T-cell (primary cell): Measurements from ENCODE around the gene BRI3BP. TPM values are rescaled to one million over a fixed set of nuclear protein-coding genes. Genes with fewer than 3 reads are reported as not detected.

Source experiments
- ATAC-seq, 4 experiments: fragments of 200-7000 bp in 3 of 4; fragments of 150-1000 bp in 1 of 4; cut with Tn5 transposase; replicated peaks in 1 of 4; 1 replicate in 3 of 4; 2 replicates in 1 of 4; pipeline ENCODE4 v1.10.0; 2021; ENCODE audit warnings: moderate library complexity in 3 of 4, mild to moderate bottlenecking in 2 of 4, moderate number of reproducible peaks in 1 of 4
- CTCF ChIA-PET, 2 donors: fragments of 300-600 bp; sonication (Branson Sonifier 250); formaldehyde crosslinking; loops; one replicate each; lab custom pipeline; 2022; ENCODE audit warnings: antibody characterized with exemption in 2 of 2; lab: Charles Lee
- POLR2A ChIA-PET, 2 donors: fragments of 300-600 bp; sonication (Branson Sonifier 250); formaldehyde crosslinking; loops; one replicate each; lab custom pipeline; 2022; ENCODE audit warnings: antibody characterized with exemption in 2 of 2; lab: Charles Lee
- DNase-seq, 35 experiments: peaks; one replicate each; pipeline versions ENCODE4 v3.0.0 to v3.0.0-alpha.2; 2013 to 2023
- H3K27ac ChIP-seq: one replicate; pipeline ENCODE4 v1.5.1; 2013; ENCODE audit warnings: low read length
- H3K27me3 ChIP-seq, 2 experiments: replicated peaks in 1 of 2; 1 replicate in 1 of 2; 2 replicates in 1 of 2; pipeline versions ENCODE4 v1.6.1 to v1.7.0; 2013; ENCODE audit warnings: low read length in 1 of 2, mixed read lengths in 1 of 2; ENCODE audit not compliant: control insufficient read depth in 2 of 2, insufficient read depth in 2 of 2; ENCODE audit errors: extremely low read depth in 1 of 2
- H3K36me3 ChIP-seq, 2 donors: 1 replicate in 1 of 2; 2 replicates in 1 of 2; pipeline versions ENCODE4 v1.6.1 to v1.7.0; 2013; ENCODE audit warnings: low read length in 1 of 2; ENCODE audit not compliant: control insufficient read depth in 2 of 2, insufficient read depth in 1 of 2; ENCODE audit errors: extremely low read depth in 1 of 2
- H3K4me1 ChIP-seq, 2 experiments: 1 replicate in 1 of 2; 2 replicates in 1 of 2; pipeline versions ENCODE4 v1.6.1 to v1.7.0; 2013; ENCODE audit warnings: low read length in 2 of 2, mixed read lengths in 1 of 2; ENCODE audit not compliant: insufficient read depth in 2 of 2, control insufficient read depth in 1 of 2; ENCODE audit errors: extremely low read depth in 1 of 2
- H3K4me3 ChIP-seq, 2 donors: 1 replicate in 1 of 2; 2 replicates in 1 of 2; pipeline versions ENCODE4 v1.5.1 to v1.7.0; 2013; ENCODE audit warnings: mild to moderate bottlenecking in 2 of 2, low read length in 1 of 2, moderate library complexity in 1 of 2; ENCODE audit not compliant: control insufficient read depth in 1 of 2; ENCODE audit errors: extremely low read depth in 1 of 2
- H3K9me3 ChIP-seq: 2 replicates; pipeline ENCODE4 v1.7.0; 2013
- H3K27ac Mint-ChIP-seq, 2 donors: one replicate each; pipeline ENCODE4 v1.8.0; 2020 to 2021; ENCODE audit warnings: mild to moderate bottlenecking in 2 of 2, mixed read lengths in 2 of 2
- H3K27me3 Mint-ChIP-seq, 2 donors: one replicate each; pipeline ENCODE4 v1.8.0; 2021 to 2022; ENCODE audit warnings: mixed read lengths in 2 of 2
- H3K36me3 Mint-ChIP-seq: one replicate; pipeline ENCODE4 v1.8.0; 2021; ENCODE audit warnings: mixed read lengths
- H3K4me1 Mint-ChIP-seq, 3 donors: one replicate each; pipeline ENCODE4 v1.8.0; 2020 to 2022; ENCODE audit warnings: mixed read lengths in 3 of 3, mild to moderate bottlenecking in 1 of 3
- H3K4me3 Mint-ChIP-seq, 3 donors: one replicate each; pipeline ENCODE4 v1.8.0; 2020 to 2022; ENCODE audit warnings: mild to moderate bottlenecking in 3 of 3, mixed read lengths in 3 of 3, moderate library complexity in 3 of 3
- H3K9me3 Mint-ChIP-seq, 3 donors: one replicate each; pipeline ENCODE4 v1.8.0; 2020 to 2022; ENCODE audit warnings: mixed read lengths in 3 of 3
- WGBS: methylation state at CpG from one replicate; pipeline ENCODE4 v1.1.5; 2013; ENCODE audit warnings: missing lambda C conversion rate; ENCODE audit not compliant: insufficient coverage; 5-methylcytosine and 5-hydroxymethylcytosine counted together
- total RNA-seq, 35 experiments: library from RNA in 6 of 35; stranded (reverse) in 6 of 35; fragments of 120-200 nt in 1 of 35; gene quantifications; one replicate each; pipeline versions ENCODE4 v1.2.1 to v1.2.4 and lab custom pipeline; 2013 to 2026

The BRI3BP gene
- total RNA-seq, 5 donors from 2014 or later (not counting 1 experiment from before 2014, with no cell fraction given), result 4.8 to 8.1 (median 7.0) TPM

DNA sequence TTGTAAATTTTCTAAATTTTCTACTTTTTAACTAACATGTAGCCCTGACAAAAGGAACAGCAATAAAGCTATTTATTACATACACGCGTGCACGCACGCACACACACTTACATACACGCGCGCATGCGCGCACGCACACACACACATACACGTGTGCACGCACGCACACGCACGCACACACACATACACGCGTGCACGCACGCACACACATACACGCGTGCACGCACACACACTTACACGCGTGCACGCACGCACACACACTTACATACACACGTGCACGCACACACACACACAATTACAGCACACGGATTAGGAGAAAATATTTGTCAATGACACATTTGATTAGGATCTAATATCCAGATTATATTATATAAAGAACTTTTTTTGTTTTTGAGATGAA, 32.4 kb upstream of the BRI3BP start:
- peaks cover 0 to 4% (median 0%) of the 10 kb centered on the region in 3 donors for H3K4me1 Mint-ChIP-seq
- POLR2A ChIA-PET, result no interaction called here
- no peak overlapping the region for H3K27ac Mint-ChIP-seq
- Histone ChIP-seq H3K4me1 (no peaks in the 10 kb centered on the region), H3K36me3 (peaks cover 29 to 61% of the 10 kb centered on the region in 2 donors), H3K27ac (no peak overlapping the region), H3K4me3 (no peak overlapping the region), H3K9me3 (no peaks in the 10 kb centered on the region), H3K27me3 (no peaks in the 10 kb centered on the region)
- H3K9me3 Mint-ChIP-seq, result no peaks in the 10 kb centered on the region
- no peak overlapping the region for H3K4me3 Mint-ChIP-seq
- no peak for ATAC-seq
- WGBS, result 83% methylated on average over 22 of the region's 29 CpGs
- DNase-seq, result no peak
- H3K27me3 Mint-ChIP-seq, result no peaks in the 10 kb centered on the region
- CTCF ChIA-PET, result no interaction called here
- peaks cover 60% of the 10 kb centered on the region for H3K36me3 Mint-ChIP-seq

DNA sequence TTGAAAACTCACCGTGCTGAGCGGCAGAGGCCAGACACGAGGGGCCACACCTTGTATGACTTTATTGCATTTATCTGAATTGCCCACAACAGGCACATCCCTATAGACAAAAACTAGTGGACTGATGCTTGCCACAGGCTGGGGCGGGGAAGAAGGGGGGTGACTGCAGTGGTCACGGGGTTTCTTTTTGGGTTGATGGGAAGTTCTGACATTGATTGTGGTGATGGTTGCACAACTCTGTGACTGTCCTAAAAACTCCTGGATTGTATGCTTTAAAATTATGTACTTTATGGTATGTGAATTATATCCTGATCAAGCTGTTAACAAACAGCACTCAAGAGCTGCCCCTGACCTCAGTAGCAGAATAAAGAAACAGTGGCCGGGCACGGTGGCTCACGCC, 30.2 kb upstream of the BRI3BP start:
- no peak overlapping the region for H3K4me3 ChIP-seq
- DNase-seq (no peak), ATAC-seq (no peak)
- no peak overlapping the region for H3K27ac ChIP-seq
- H3K4me3 Mint-ChIP-seq, result no peak overlapping the region
- H3K27me3 ChIP-seq, result no peaks in the 10 kb centered on the region
- ChIA-PET POLR2A (no interaction called here), CTCF (interaction anchor here in 1 of 2 donors (0.5 kb wide), 1 partner anchor 22 kb away, joined by 3 read pairs; no protein-coding TSS in a partner anchor)
- H3K36me3 Mint-ChIP-seq, result peaks cover 46% of the 10 kb centered on the region
- H3K27me3 Mint-ChIP-seq, result no peaks in the 10 kb centered on the region
- WGBS, result 100% methylated on average over 1 of the region's 8 CpGs
- no peaks in the 10 kb centered on the region for H3K9me3 Mint-ChIP-seq
- no peaks in the 10 kb centered on the region for H3K9me3 ChIP-seq
- peaks cover 0 to 4% (median 0%) of the 10 kb centered on the region in 3 donors for H3K4me1 Mint-ChIP-seq
- peaks cover 17 to 63% of the 10 kb centered on the region in 2 donors for H3K36me3 ChIP-seq
- no peaks in the 10 kb centered on the region for H3K4me1 ChIP-seq
- H3K27ac Mint-ChIP-seq, result no peak overlapping the region

DNA sequence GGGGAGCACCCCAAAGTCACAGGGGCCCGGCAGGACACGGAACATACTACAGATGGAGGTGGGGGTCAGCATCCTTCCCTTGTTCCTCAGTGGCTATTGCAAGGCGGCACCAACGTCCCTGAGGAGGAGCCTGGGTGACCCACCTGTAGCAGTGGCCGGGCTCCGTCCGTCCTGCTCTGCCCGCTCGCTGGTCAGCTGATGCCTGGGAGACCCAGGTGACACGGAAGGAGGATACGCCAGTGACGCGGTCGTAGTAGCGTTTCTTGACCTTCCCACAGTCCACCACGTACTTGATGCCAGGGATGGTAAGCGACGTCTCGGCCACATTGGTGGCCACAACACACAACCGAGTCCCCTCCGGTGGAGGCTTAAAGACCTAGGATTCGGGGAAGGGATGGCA, 29.2 kb upstream of the BRI3BP start:
- Mint-ChIP-seq H3K27me3 (no peaks in the 10 kb centered on the region), H3K4me3 (no peak overlapping the region), H3K9me3 (no peaks in the 10 kb centered on the region), H3K36me3 (peaks cover 45% of the 10 kb centered on the region), H3K27ac (no peak overlapping the region), H3K4me1 (peaks cover 0 to 4% (median 0%) of the 10 kb centered on the region in 3 donors)
- no peaks in the 10 kb centered on the region for H3K9me3 ChIP-seq
- no peak overlapping the region for H3K27ac ChIP-seq
- POLR2A ChIA-PET, result no interaction called here
- CTCF ChIA-PET, result no interaction called here
- H3K27me3 ChIP-seq, result no peaks in the 10 kb centered on the region
- 97% methylated on average over 22 of the region's 22 CpGs for WGBS
- H3K36me3 ChIP-seq, result peaks cover 16 to 71% of the 10 kb centered on the region in 2 donors
- DNase-seq, result no peak
- no peak for ATAC-seq
- no peak overlapping the region for H3K4me3 ChIP-seq
- H3K4me1 ChIP-seq, result no peaks in the 10 kb centered on the region

DNA sequence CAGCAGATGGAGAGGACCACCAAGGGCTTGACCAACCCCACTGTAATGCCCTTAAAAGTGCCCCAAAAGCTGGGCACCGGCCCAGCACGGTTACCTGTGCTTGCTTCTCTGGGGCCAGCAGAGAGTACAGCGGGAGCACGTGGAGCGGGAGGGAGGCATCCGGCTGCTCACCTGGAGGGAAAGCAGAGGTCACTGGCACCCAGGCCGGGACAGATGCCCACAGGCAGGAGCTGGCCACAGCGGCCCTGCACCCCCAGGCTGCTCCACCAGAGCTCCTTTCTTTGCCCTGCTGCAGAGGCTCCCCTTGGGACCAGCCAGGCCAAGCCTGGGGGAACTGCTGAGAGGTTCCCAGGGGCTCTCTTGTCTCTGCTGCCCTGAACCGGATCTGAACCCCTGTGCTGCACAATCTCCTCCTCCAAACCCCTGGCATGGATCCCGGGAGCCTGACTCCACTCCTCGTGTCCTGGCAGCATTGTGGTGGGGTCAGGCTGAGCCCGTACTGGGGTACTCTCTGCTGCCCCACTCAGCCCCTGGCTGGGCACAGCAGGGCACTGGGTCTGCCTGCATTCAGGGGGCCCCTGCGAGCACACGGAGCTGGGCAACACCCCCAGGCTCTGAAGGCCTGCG, 28.5 kb upstream of the BRI3BP start:
- peaks cover 41% of the 10 kb centered on the region for H3K36me3 Mint-ChIP-seq
- no peaks in the 10 kb centered on the region for H3K9me3 Mint-ChIP-seq
- CTCF ChIA-PET, result no interaction called here
- no peak for DNase-seq
- H3K4me3 Mint-ChIP-seq, result no peak overlapping the region
- H3K27ac Mint-ChIP-seq, result no peak overlapping the region
- Histone ChIP-seq H3K4me1 (no peaks in the 10 kb centered on the region), H3K4me3 (no peak overlapping the region), H3K27ac (no peak overlapping the region), H3K9me3 (no peaks in the 10 kb centered on the region), H3K27me3 (no peaks in the 10 kb centered on the region), H3K36me3 (peaks cover 13 to 72% of the 10 kb centered on the region in 2 donors)
- H3K27me3 Mint-ChIP-seq, result no peaks in the 10 kb centered on the region
- ATAC-seq, result peak in 1 of 4 experiments; percentile 26
- peaks cover 0 to 4% (median 0%) of the 10 kb centered on the region in 3 donors for H3K4me1 Mint-ChIP-seq
- over 99% methylated on average over 11 of the region's 15 CpGs for WGBS
- POLR2A ChIA-PET, result no interaction called here

DNA sequence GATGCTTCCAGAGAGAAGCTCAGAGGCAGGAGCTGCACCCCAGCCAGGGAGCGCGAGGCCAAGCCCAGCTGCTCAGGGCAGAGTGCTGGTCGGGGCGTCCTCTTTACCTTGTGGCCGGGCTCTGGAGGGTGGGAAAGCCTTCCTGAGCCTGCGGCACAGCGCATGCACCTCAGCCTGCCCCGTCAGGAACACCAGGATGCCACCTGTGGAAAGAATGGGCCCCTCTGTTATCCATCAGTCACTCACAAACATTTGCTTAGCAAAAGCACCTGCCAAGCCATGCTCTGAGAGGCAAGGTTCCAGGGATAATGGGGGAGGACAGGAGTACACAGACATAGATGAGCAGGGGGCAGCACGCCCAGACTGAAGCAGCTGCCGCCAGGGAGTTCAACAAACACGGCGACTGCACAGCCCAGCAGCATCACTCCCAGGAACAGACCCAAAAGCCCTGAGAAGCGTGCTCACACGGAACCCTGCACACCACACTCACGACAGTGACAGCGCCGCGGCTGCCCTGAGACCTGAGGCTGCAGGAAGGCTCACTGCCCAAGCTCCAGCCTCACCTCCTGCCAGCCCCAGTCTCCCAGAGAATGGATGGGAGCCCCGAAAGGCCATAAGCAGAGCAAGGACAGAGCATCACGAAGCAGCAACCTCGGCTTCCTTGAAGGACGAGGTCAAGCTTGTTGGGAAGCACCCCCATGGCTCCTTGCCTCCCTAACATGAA, 26.3 kb upstream of the BRI3BP start:
- Histone ChIP-seq H3K27ac (no peak overlapping the region), H3K4me3 (no peak overlapping the region), H3K9me3 (no peaks in the 10 kb centered on the region), H3K36me3 (peaks cover 23 to 79% of the 10 kb centered on the region in 2 donors), H3K4me1 (no peaks in the 10 kb centered on the region), H3K27me3 (no peaks in the 10 kb centered on the region)
- Mint-ChIP-seq H3K27me3 (no peaks in the 10 kb centered on the region), H3K27ac (no peak overlapping the region), H3K9me3 (no peaks in the 10 kb centered on the region), H3K4me1 (no peaks in the 10 kb centered on the region), H3K4me3 (no peak overlapping the region), H3K36me3 (peaks cover 38% of the 10 kb centered on the region)
- no peak for ATAC-seq
- WGBS, result 92% methylated on average over 14 of the region's 22 CpGs
- POLR2A ChIA-PET, result no interaction called here
- CTCF ChIA-PET, result interaction anchor here in 1 of 2 donors (0.6 kb wide), 1 partner anchor 9 kb away, joined by 3 read pairs; no protein-coding TSS in a partner anchor
- no peak for DNase-seq

DNA sequence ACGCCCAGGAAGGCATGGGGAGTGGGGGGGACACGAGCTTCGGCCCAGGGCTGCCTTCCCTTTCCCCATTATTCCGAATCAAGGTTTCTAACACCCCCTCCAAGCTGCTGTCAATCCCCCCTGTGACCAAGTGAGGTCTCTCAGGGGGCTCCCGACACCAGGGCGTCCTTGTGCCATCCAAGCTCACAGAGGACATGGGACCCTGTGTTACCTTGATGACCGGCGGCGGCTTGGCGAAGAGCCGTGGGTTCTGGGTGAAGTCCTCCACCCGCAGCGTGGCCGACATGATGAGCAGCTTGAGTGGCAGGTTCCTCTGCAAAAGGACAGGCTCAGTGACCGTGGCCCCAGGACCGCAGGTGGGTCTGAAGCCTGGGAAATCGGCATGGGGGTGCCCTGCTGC, 24.8 kb upstream of the BRI3BP start:
- Mint-ChIP-seq H3K27ac (no peak overlapping the region), H3K36me3 (peaks cover 30% of the 10 kb centered on the region), H3K4me3 (no peak overlapping the region), H3K27me3 (no peaks in the 10 kb centered on the region), H3K4me1 (no peaks in the 10 kb centered on the region), H3K9me3 (no peaks in the 10 kb centered on the region)
- Histone ChIP-seq H3K27ac (no peak overlapping the region), H3K9me3 (no peaks in the 10 kb centered on the region), H3K4me3 (no peak overlapping the region), H3K36me3 (peaks cover 26 to 75% of the 10 kb centered on the region in 2 donors), H3K27me3 (no peaks in the 10 kb centered on the region), H3K4me1 (no peaks in the 10 kb centered on the region)
- ChIA-PET CTCF (no interaction called here), POLR2A (interaction anchor here in 1 of 2 donors (0.7 kb wide), 1 partner anchor 21 kb away, joined by 4 read pairs; no protein-coding TSS in a partner anchor)
- 100% methylated on average over 12 of the region's 17 CpGs for WGBS
- ATAC-seq (no peak), DNase-seq (no peak)
